ENCODE data around the gene FARS2. TPM values are rescaled to one million over a fixed set of nuclear protein-coding genes. Genes with fewer than 3 reads are reported as not detected.

FARS2 gene
- total RNA-seq, 1 donor from 2014 or later = 11.6 TPM

- no peak for DNase-seq (ENCODE audit: extremely low read depth, low read depth, low spot score)
Measured at GRCh38 chr6:5412663-5413062, 151.3 kb downstream of the FARS2 start.

- DNase-seq (ENCODE audit: extremely low read depth, low read depth, low spot score) = no peak
Measured at GRCh38 chr6:5416250-5416649, 154.9 kb downstream of the FARS2 start.

GRCh38 chr6:5422321-5422915, 161.1 kb downstream of the FARS2 start:
- peak; percentile 20 for DNase-seq (ENCODE audit: extremely low read depth, low read depth, low spot score)

- no peak for DNase-seq (ENCODE audit: extremely low read depth, low read depth, low spot score)
Measured at GRCh38 chr6:5423251-5423650, 161.9 kb downstream of the FARS2 start.

- DNase-seq (ENCODE audit: extremely low read depth, low read depth, low spot score) = no peak
Measured at GRCh38 chr6:5424726-5425125, 163.4 kb downstream of the FARS2 start.

GRCh38 chr6:5425267-5425666, 164.0 kb downstream of the FARS2 start:
- DNase-seq (ENCODE audit: extremely low read depth, low read depth, low spot score) = no peak

- no peak for DNase-seq (ENCODE audit: extremely low read depth, low read depth, low spot score)
Measured at GRCh38 chr6:5425797-5426196, 164.5 kb downstream of the FARS2 start.

GRCh38 chr6:5427586-5427985, 166.3 kb downstream of the FARS2 start:
- no peak for DNase-seq (ENCODE audit: extremely low read depth, low read depth, low spot score)

GRCh38 chr6:5433324-5433723, 172.0 kb downstream of the FARS2 start:
- DNase-seq (ENCODE audit: extremely low read depth, low read depth, low spot score) = no peak

- DNase-seq (ENCODE audit: extremely low read depth, low read depth, low spot score) = no peak
Measured at GRCh38 chr6:5435449-5435848, 174.1 kb downstream of the FARS2 start.

- DNase-seq (ENCODE audit: extremely low read depth, low read depth, low spot score) = no peak
Measured at GRCh38 chr6:5438922-5439584, 177.7 kb downstream of the FARS2 start.

GRCh38 chr6:5439749-5440148, 178.4 kb downstream of the FARS2 start:
- DNase-seq (ENCODE audit: extremely low read depth, low read depth, low spot score) = no peak

GRCh38 chr6:5442319-5442718, 181.0 kb downstream of the FARS2 start:
- no peak for DNase-seq (ENCODE audit: extremely low read depth, low read depth, low spot score)

GRCh38 chr6:5442916-5443315, 181.6 kb downstream of the FARS2 start:
- DNase-seq (ENCODE audit: extremely low read depth, low read depth, low spot score) = no peak

- no peak for DNase-seq (ENCODE audit: extremely low read depth, low read depth, low spot score)
Measured at GRCh38 chr6:5443491-5443890, 182.2 kb downstream of the FARS2 start.

- DNase-seq (ENCODE audit: extremely low read depth, low read depth, low spot score) = no peak
Measured at GRCh38 chr6:5446362-5447075, 185.2 kb downstream of the FARS2 start.

- no peak for DNase-seq (ENCODE audit: extremely low read depth, low read depth, low spot score)
Measured at GRCh38 chr6:5447921-5448320, 186.6 kb downstream of the FARS2 start.

- DNase-seq (ENCODE audit: extremely low read depth, low read depth, low spot score) = no peak
Measured at GRCh38 chr6:5450073-5450472, 188.8 kb downstream of the FARS2 start.

GRCh38 chr6:5453546-5453945, 192.2 kb downstream of the FARS2 start:
- no peak for DNase-seq (ENCODE audit: extremely low read depth, low read depth, low spot score)

GRCh38 chr6:5455142-5455541, 193.8 kb downstream of the FARS2 start:
- DNase-seq (ENCODE audit: extremely low read depth, low read depth, low spot score) = no peak

- DNase-seq (ENCODE audit: extremely low read depth, low read depth, low spot score) = no peak
Measured at GRCh38 chr6:5457041-5457440, 195.7 kb downstream of the FARS2 start.
